ENCODE measurements around the gene SNX20. TPM values are rescaled to one million over a fixed set of nuclear protein-coding genes. Genes with fewer than 3 reads are reported as not detected.

SNX20 gene
- total and polyA plus RNA-seq, 8 donors = 0.09 to 2.8 (median 0.49) TPM

GRCh38 chr16:50638816-50639670, 42.1 kb downstream of the SNX20 start:
- peak in 1 of 6 donors; percentile 12 for DNase-seq
- no peak overlapping the region for H3K4me3 ChIP-seq
- H3K36me3 ChIP-seq = no peaks in the 10 kb centered on the region
- no peaks in the 10 kb centered on the region for H3K27me3 ChIP-seq
- TF ChIP-seq, protein P1, sequence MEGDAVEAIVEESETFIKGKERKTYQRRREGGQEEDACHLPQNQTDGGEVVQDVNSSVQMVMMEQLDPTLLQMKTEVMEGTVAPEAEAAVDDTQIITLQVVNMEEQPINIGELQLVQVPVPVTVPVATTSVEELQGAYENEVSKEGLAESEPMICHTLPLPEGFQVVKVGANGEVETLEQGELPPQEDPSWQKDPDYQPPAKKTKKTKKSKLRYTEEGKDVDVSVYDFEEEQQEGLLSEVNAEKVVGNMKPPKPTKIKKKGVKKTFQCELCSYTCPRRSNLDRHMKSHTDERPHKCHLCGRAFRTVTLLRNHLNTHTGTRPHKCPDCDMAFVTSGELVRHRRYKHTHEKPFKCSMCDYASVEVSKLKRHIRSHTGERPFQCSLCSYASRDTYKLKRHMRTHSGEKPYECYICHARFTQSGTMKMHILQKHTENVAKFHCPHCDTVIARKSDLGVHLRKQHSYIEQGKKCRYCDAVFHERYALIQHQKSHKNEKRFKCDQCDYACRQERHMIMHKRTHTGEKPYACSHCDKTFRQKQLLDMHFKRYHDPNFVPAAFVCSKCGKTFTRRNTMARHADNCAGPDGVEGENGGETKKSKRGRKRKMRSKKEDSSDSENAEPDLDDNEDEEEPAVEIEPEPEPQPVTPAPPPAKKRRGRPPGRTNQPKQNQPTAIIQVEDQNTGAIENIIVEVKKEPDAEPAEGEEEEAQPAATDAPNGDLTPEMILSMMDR (IDR thresholded peaks at IDR 0.05) = no peak
- no peaks in the 10 kb centered on the region for H3K9me3 ChIP-seq
- no peak for ATAC-seq
- intact Hi-C loops (cut with DNase I) = no loop called here
- 81 to 83% methylated on average over 8 of the region's 8 CpGs for WGBS, 2 donors
- no peak overlapping the region for H3K27ac ChIP-seq
- H3K4me1 ChIP-seq = no peaks in the 10 kb centered on the region
- FAIRE-seq = no peak

DNA sequence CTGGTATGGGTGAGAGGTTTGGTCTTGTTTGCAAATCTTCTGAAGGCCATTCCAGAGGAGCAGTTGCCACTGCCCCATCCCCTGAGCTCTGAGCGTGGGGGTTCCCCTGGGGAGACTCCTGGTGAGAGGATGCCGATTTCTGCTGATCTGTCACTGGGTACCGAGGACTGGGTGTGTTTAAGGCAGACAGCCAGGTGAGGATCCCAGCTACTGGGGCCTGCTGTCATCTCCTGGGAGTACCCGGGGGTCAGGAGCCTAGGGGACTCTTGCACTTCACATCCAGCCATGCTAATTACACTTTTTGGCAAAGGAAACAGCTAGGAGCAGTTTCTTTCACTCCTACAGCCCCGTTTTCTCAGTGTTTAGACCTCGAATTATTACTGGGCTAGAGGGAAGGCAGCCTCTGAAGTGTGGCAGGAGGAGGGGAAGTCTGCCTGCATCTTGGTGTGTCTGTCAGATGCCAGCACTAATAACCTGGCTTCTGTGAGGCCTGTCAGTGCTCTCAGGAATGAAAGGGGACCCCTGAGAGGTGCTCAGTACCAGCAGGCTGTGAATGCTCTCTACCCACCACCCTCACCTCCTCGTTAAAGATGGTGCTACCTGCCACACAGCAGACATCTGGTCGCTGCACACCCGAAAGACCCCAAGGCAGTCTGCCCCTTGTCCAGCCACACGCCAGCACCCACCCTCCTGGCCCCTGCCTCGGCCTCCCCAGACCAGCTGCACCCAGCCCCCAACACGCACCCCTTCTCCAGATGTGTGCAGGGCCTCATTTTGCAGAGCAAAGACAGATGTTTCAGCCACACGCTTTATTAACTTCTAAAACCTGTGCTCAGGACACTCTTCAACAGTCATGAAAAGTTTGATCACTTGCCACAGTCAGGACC, 43.2 kb downstream of the SNX20 start:
- 79 to 91% methylated on average over 13 of the region's 13 CpGs for WGBS, 2 donors
- Histone ChIP-seq H3K9me3 (no peaks in the 10 kb centered on the region), H3K27ac (no peak overlapping the region), H3K36me3 (no peaks in the 10 kb centered on the region), H3K27me3 (no peaks in the 10 kb centered on the region), H3K4me3 (no peak overlapping the region), H3K4me1 (no peaks in the 10 kb centered on the region)
- no peak for ATAC-seq
- DNase-seq = no peak
- TF ChIP-seq, protein P1 (IDR thresholded peaks at IDR 0.05) = no peak
- FAIRE-seq = no peak
- intact Hi-C loops (cut with DNase I) = no loop called here

- Histone ChIP-seq H3K36me3 (no peaks in the 10 kb centered on the region), H3K27ac (no peak overlapping the region), H3K4me1 (no peaks in the 10 kb centered on the region), H3K4me3 (no peak overlapping the region), H3K27me3 (no peaks in the 10 kb centered on the region), H3K9me3 (no peaks in the 10 kb centered on the region)
- no peak for DNase-seq
- WGBS, 2 donors = 93 to 94% methylated on average over 10 of the region's 10 CpGs
- no peak for ATAC-seq
- intact Hi-C loops (cut with DNase I) = no loop called here
- no peak for FAIRE-seq
- TF ChIP-seq, protein P1 (IDR thresholded peaks at IDR 0.05) = no peak
Observed at GRCh38 chr16:50636753-50637374, 44.2 kb downstream of the SNX20 start.

GRCh38 chr16:50635505-50636392, 45.4 kb downstream of the SNX20 start:
- no peaks in the 10 kb centered on the region for H3K4me1 ChIP-seq
- no peaks in the 10 kb centered on the region for H3K9me3 ChIP-seq
- H3K27me3 ChIP-seq = no peaks in the 10 kb centered on the region
- H3K27ac ChIP-seq = no peak overlapping the region
- H3K4me3 ChIP-seq = no peak overlapping the region
- ATAC-seq = no peak
- 72 to 79% methylated on average over 17 of the region's 17 CpGs for WGBS, 2 donors
- FAIRE-seq = no peak
- intact Hi-C loops (cut with DNase I) = no loop called here
- no peak for DNase-seq
- TF ChIP-seq, protein P1 (IDR thresholded peaks at IDR 0.05) = no peak
- H3K36me3 ChIP-seq = no peaks in the 10 kb centered on the region
